Dermis microvascular lymphatic vessel endothelial cell (primary cell): ENCODE results near the gene TTC34. TPM values are rescaled to one million over a fixed set of nuclear protein-coding genes. Genes with fewer than 3 reads are reported as not detected.
A peak's percentile ranks its signal among the peaks of the same experiment; 100 is the strongest.

Experiments
- DNase-seq, 2 donors: peaks; one replicate each; pipeline versions ENCODE4 v3.0.0 to v3.0.0-alpha.2; 2010; ENCODE audit warnings: low read depth in 2 of 2
- total RNA-seq: library from RNA; depleted of rRNA; stranded (reverse); fragments of >200 nt; gene quantifications from 2 replicates; pipeline ENCODE4 v1.2.1, GENCODE V29; 2014

TTC34 gene
- total RNA-seq, 1 donor from 2014 or later = under 0.01 TPM

DNA sequence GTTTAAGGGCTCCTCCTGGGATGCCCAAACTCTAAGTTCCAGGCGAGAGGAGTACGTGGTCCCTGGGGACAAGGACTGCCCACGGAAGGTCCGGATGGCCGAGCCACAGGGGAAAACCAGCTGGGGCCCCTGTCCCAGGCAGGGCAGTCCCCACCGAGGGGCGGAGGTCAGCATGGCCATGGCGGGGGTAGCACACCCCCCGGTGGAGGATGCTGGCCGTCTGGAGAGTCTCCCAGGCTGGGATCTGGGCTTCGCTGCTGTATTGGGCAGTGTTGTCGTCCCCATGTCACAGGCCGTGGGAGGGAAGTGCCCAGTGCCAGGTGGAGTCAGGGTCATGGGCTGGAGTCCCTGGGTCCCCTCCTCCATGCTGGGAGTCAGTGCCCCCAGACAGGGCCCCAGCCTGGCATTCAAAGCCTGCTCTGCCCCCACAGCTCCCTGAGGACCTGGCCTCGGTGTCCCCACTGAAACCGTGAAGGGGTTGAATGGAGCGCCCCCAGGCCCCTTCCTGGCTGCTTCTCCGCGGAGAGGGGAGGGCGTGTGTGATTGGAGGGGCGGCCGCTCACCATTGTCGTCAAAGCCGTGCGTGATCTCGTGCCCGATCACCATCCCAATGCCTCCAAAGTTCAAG, 208.1 kb downstream of the TTC34 start:
- no peak for DNase-seq

DNA sequence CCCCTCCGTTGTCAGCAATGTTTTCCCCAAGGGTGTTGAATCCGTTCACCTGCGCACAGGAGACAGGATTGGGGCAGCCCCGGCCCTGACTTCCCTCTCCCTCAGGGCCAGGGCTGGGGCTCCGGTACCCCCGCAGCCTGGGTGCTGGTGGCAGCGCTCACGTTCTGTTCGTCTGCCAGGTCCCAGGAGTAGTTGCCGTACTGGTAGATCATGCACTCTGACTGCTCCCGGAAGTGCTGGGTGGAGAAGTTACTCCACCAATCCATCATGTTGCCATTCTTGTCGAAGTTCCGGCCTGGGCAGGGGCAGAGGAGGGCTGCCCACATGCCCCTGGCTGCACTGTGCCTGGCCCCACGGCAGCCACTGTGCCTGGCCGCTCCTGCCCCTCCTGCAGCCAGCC, 208.8 kb downstream of the TTC34 start:
- DNase-seq = no peak

DNA sequence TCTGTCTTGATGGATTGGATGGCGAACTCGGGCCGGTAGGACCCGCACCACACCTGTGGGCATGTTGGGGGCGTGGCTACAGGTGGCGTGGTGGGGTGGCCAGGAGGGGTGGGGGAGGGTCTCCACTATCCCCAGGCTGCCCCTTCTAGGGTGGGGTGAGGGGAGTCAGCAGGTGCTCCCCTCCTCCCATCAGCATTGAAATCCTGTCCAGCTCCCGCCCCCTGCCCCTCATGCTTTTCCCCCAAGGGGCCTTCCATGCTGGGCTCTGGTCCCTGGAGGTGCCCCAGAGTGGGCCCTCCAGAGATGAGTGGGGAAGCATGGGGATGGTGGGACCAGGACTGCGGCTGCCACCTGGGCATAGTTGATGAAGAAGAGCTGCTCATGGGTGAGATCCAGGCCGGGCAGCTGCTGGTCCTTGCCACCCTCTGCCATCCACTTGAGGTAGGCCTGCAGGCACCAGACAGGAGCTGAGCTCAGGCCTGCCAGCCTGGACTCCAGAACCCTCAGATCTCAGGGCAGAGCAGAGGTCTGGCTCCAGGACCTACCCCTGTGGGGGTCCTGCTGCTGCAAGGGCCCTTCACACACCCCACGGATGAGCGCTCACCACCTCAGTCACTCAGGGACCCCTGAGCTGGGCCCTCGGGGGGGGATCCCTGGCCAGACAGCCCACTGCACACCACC, 209.8 kb downstream of the TTC34 start:
- no peak for DNase-seq

DNA sequence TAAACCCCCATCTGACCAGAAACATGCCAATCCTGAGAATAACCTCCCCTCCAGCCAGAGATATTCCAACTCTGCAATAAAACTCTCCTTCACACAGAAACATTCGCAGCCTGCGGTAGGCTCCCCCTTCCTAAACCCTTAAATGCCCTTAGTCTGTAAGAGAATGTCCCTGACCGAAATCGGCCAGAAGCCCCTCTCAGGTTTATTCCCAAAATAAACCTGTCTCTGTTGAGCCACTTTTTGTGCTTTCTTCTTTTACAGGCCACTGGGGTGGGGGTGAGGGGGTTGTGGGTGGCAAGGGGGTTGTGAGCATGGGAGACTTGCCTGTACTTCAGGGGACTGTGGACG, 210.3 kb downstream of the TTC34 start:
- no peak for DNase-seq

DNA sequence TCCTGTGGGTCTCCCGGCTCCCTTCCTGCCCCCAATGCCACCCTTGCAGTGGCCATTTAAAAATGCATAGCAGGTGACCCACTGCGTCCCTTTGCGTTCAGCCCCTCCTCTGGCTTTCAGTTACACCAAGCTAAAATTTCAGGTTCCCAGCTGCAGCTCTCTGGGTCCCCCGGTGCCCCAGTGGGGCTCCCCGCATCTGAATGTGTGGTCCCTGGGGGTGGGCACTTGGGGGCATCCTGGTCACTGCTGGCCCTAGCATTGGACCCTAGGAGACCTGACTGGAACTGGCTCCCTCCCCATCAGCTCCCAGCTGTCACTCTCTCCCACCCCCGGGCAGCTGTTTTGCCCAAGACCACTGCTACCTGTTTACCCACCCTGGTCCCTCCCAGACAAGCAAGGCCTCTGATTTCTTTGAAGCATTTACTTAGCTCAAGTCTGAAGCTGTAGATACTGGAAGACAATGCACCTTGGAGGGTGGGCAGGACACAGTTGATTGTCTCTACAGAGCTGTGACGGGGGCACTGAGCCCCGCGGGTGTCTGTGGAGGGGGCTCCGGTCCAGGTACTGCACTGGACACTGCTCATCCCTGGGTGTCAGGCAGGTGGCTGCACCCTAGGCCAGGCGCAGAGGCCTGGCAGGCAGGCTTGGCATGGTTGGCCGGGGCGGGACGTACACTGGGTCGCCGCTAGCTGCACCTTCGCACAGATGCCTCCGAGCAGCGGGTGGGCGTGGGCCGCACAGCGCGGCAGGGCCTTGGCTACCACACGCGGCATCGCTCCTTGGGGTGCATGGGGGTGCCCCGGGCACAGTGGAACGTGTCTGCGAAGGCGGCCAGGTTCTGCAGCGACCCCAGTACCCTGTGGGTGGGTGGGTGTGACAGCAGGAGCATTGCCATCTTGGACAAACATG, 211.0 kb downstream of the TTC34 start:
- DNase-seq = no peak

DNA sequence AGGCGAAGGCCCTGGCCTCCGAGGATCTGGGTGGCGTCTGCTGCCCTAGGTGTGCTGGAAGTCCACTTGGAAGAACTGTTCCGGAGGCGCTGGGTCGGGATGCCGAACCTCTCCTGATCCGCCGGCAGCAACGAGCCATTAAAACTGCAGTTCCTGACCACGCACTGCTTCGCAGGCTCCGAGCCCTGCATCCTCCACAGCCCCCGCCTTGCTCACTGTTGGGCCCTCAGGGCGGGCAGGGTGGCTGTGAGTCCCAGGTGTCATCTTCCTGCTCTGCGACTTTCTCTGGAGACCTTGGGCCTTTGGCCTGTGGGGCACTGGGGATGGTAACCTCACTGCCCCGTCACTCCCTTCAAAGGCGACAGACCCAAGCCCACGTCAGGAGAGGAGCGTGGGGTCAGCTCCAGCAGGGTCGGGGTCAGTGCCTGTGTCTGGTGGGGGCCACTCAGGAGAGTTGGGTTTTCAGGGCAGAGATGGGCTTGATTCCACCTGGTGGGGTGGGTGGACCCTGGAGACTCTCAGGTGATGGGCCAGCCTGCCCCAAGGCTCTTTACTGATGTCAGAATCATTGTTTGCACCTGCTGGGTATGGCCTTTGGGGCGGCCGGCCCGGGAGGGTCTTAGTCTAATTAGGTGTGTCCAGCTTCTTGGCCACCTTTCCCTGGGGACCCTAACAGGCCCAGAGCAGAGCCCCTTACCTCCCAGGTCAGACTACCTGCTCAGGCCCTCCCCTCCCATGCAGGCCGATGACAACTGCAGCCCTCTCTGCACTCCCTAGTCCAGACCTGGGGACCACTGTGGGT, 211.9 kb downstream of the TTC34 start:
- DNase-seq = no peak

DNA sequence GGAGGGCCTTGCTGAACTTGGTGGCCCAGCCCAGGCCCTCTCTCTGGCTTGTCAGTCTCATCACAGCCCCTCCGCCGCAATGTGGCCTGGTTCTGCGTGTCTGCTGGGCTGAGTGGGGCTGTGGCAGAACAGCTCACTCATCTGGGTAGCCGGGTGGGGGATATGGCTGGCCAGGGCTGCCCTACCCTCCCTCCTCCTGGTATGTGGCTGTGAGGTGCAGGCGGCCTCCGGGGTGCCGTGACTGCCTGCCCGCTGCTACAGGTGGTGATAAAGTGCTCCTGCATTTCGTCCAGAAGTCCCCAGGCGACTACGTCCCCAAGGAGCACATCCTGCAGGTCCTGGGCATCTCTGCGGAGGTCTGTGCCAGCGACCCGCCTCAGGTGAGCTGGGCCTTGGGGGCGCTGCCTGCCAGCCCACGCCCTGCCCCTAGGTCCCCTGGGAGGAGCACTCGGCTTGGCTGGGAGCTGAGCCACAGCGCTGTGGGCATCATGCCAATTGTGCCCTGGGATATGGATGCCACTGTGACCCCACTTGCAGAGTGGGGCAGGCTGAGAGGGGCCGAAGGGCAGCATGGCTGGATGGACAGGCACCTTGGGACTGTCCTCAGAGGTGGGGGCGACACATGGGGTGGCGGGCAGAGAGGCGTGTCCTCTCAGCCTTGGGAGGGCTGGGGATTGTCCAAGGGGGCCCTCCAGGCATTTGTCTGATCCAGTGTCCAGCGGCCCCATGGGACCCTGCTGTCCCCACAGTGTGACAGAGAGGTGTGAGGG, 212.6 kb downstream of the TTC34 start:
- no peak for DNase-seq

DNA sequence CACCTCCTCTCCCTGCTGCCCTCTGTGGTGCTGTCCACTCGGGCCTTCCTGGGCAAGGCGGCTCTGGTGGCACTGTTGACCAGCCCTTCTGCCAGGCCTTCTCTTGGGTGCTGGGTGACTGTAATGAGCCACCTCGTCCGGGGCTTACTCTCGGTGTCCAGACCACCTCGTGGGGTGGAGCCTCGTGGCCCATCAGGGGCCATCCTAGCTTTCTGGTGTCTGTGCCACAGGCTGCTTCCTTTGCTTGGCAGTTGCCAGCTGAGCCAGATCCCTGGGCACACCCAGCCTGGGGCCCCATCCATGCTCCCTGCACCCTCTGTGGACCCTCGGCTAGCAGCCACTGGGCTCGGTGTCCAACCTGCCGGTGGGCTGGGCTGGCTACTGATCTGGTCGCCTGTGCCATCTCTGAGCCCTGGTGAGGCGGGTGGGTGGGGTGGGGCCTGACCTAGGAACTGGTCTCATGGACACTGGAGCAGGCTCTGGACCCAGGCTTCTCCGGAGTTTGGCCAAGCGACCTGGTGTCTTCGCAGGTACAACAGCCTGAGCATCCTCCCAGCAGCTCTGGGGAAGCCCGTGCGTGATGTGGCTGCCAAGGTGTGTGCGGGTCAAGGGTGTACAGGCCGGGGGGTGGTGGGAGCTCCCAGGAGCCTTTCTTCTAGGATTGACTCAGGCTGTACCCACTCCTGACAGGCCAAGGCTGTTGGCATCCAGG, 213.5 kb downstream of the TTC34 start:
- DNase-seq = no peak

DNA sequence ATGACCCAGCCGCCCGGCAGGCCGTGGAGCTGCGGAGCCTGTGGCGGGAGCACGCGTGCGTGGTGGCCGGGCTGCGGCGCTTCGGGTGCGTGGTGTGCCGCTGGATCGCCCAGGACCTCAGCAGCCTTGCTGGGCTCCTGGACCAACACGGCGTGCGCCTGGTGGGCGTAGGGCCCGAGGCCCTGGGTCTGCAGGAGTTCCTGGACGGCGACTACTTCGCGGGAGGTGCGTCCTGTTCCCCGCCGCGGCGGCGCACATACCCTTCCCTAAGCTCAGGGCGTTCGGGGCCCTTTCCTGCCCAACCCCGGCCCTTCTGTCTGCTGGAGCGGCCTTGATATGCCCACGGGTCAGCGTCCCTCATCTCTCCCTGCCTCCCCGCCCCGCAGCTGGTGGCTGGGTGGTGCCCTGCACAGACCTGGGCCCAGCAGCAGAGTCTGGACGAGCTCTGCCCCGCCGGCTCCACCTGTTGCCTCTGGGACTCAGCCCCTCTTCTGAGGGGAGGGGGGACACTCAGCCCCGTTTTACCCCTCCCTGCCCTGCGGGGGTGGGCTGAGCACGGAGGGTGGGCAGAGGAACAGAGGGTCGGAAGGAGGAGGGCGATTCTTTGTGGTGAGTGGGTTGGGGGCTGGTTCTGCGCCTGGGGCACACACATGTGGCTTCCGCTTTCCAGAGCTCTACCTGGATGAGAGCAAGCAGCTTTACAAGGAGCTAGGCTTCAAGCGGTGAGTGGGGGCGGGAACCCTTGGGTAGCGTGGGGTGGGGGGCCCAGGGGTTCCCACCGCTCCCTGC, 214.2 kb downstream of the TTC34 start:
- DNase-seq = no peak

DNA sequence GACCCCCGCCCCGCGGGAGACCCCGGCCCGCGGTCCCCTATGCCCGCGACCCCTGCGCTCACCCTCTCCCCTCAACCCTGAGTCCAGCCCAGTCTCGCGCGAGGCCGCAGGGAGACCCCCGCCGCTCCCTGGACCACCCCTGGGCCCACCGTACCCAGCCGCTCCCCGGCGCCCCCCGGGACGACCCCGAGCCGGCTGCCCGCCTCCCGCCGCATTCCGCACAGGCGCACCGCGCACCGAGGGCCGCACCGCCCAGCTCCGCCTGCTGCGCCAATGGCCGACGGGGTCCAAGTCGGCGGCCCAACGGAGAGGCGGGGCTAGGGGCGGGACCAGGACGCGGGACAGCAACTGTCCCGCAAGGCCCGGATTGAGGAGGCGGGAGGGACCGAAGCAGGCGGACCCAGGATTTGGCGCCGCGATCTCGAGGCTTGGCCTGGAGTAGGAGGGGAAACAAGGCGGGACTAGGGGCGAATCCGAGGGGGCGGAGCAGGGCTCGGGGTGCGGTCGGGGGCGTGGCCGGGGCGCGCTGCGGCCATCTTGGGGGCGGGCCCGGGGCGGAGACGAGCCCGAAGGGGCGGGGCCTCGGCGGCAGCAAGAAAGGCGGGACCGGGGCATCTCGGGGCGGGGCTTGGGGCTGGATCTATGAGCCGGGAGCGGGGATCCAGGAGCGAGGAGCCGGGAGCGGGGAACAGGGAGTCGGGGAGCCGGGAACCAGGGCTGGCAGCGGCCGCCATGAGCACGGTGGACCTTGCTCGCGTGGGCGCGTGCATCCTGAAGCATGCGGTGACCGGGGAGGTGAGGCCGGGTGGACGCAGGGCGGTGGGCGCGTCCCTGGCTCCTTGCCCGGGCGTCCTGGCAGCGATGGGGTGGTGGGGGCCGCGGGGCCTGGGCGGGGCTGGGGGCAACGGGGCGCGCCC, 215.1 kb downstream of the TTC34 start, which contains the start of gene PRXL2B:
TSS of gene PRXL2B (plus strand) at position 624 of the 917 bp plus-strand sequence. CDS start at position 733, 109 bp downstream.
- DNase-seq = peak; percentile 98 to 99

Other genes starting within 250 kb of the TTC34 start
- gene TNFRSF14, start 245.3 kb downstream of the TTC34 start, total RNA-seq = 66.8 and 150 TPM in 2 replicates
- gene PRXL2B, start 214.9 kb downstream of the TTC34 start, total RNA-seq = 55.7 and 107 TPM in 2 replicates
- 2.8 and 3.6 TPM in 2 replicates for gene MMEL1, start 168.7 kb downstream of the TTC34 start, total RNA-seq
- not detected in 2 replicates for gene ACTRT2, start 219.8 kb upstream of the TTC34 start, total RNA-seq